ENCODE results near the gene PPDPF. TPM values are rescaled to one million over a fixed set of nuclear protein-coding genes. Genes with fewer than 3 reads are reported as not detected.
A peak's percentile ranks its signal among the peaks of the same experiment; 100 is the strongest.

Gene PPDPF
- total RNA-seq, 4 donors from 2014 or later = 35.8 to 200 (median 88.6) TPM

DNA sequence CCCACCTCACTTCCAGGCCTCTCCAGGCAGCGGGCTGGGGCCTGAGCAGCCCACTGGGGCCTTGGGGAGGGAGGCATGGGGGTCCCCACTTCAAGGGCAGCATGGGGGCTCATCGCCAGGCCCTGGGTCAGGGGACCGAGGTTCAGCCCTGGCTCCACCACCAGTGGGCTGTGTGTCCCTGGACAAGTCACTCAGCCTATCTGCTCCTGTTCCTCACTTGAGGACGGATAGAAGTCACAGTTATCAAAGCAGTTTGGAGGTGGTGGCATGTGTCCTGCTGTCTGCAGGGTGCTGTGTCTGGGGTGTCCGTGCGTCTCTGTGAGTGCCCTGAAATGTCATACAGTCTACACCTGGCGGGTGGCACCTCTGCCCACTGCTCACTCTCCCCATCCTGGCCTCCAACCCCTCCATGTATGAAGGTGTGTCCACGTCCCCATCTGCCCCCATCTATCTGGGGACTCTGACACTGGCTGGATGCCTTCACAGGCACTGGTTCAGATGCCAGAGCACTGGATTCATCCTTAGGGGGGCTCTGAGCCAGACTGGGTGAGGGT lies 25.3 kb upstream of the PPDPF start:
- H3K9me3 ChIP-seq = no peaks in the 10 kb centered on the region
- intact Hi-C loops (cut with DNase I; ENCODE audit: low total_unique reads) = no loop called here
- H3K4me1 ChIP-seq = peaks cover 0 to 10% of the 10 kb centered on the region in 2 donors
- H3K27me3 ChIP-seq = peaks cover 9 to 16% of the 10 kb centered on the region in 2 donors
- no peak overlapping the region for H3K27ac ChIP-seq
- TF ChIP-seq POLR2A (IDR thresholded peaks at IDR 0.05) = no peak
- TF ChIP-seq, protein P1, sequence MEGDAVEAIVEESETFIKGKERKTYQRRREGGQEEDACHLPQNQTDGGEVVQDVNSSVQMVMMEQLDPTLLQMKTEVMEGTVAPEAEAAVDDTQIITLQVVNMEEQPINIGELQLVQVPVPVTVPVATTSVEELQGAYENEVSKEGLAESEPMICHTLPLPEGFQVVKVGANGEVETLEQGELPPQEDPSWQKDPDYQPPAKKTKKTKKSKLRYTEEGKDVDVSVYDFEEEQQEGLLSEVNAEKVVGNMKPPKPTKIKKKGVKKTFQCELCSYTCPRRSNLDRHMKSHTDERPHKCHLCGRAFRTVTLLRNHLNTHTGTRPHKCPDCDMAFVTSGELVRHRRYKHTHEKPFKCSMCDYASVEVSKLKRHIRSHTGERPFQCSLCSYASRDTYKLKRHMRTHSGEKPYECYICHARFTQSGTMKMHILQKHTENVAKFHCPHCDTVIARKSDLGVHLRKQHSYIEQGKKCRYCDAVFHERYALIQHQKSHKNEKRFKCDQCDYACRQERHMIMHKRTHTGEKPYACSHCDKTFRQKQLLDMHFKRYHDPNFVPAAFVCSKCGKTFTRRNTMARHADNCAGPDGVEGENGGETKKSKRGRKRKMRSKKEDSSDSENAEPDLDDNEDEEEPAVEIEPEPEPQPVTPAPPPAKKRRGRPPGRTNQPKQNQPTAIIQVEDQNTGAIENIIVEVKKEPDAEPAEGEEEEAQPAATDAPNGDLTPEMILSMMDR (IDR thresholded peaks at IDR 0.05) = no peak
- no peak overlapping the region for H3K4me3 ChIP-seq
- H3K36me3 ChIP-seq = no peaks in the 10 kb centered on the region
- DNase-seq = no peak

GRCh38 chr20:63495741-63496595 lies 24.6 kb upstream of the PPDPF start:
- intact Hi-C loops (cut with DNase I; ENCODE audit: low total_unique reads) = no loop called here

GRCh38 chr20:63496596-63497120 lies 23.9 kb upstream of the PPDPF start:
- peaks cover 9 to 17% of the 10 kb centered on the region in 2 donors for H3K27me3 ChIP-seq
- peaks cover 0 to 10% of the 10 kb centered on the region in 2 donors for H3K4me1 ChIP-seq
- intact Hi-C loops (cut with DNase I; ENCODE audit: low total_unique reads) = no loop called here
- no peak overlapping the region for H3K27ac ChIP-seq
- peak overlapping the region in 1 of 2 donors; percentile 17 for H3K4me3 ChIP-seq
- no peaks in the 10 kb centered on the region for H3K36me3 ChIP-seq
- TF ChIP-seq, protein P1 (IDR thresholded peaks at IDR 0.05) = no peak
- TF ChIP-seq POLR2A (IDR thresholded peaks at IDR 0.05) = no peak
- no peaks in the 10 kb centered on the region for H3K9me3 ChIP-seq
- no peak for DNase-seq

More at GRCh38 chr20:63495741-63496595, 24.6 kb upstream of the PPDPF start:
- Histone ChIP-seq H3K9me3 (no peaks in the 10 kb centered on the region), H3K27ac (no peak overlapping the region), H3K36me3 (no peaks in the 10 kb centered on the region), H3K27me3 (peaks cover 9 to 17% of the 10 kb centered on the region in 2 donors), H3K4me3 (peak overlapping the region in 1 of 2 donors; percentile 17), H3K4me1 (peaks cover 0 to 10% of the 10 kb centered on the region in 2 donors)
- DNase-seq = peak; percentile 51 to 58
- TF ChIP-seq, protein P1 (IDR thresholded peaks at IDR 0.05) = peak; percentile 77 to 90 (median 80)
- TF ChIP-seq POLR2A (IDR thresholded peaks at IDR 0.05) = no peak

DNA sequence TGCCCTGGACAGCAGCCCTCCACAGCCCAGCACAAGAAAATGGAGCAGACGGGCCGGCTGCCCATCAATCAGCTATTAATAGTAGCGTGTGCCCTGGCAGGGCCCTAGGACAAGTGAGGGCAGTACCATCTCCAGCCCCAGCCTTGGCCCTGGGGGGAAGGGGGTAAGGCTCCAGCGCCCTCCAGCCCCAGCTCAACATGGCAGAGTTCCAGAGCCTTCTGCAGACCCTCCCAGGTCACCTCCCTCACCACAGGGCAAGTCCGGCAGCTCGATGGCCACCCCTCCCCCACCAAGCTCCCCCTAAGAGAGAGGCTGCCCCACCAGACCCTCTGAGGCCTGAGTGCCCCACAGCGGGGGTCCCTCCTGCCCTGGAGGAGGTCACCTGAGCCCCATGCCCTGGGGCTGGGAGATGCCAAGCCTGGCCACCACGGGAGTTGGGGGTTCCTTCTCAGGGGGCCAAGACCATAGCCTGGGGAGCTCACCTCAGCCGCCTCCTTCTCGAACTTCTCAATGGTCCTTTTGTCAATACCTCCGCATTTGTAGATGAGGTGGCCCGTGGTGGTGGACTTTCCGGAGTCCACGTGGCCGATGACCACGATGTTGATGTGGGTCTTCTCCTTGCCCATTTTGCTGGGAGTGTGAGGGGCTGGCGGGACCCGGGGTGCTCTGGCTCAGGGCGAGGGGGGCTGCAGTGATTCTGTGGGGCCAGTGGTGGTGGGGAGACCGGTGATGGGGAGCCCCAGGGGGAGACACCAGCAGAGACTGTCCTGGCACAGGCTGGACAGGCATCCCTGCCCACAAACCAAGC lies 23.2 kb upstream of the PPDPF start:
- Histone ChIP-seq H3K27ac (no peak overlapping the region), H3K9me3 (no peaks in the 10 kb centered on the region), H3K4me3 (no peak overlapping the region), H3K27me3 (peaks cover 9 to 17% of the 10 kb centered on the region in 2 donors), H3K36me3 (no peaks in the 10 kb centered on the region), H3K4me1 (peaks cover 0 to 10% of the 10 kb centered on the region in 2 donors)
- DNase-seq = no peak
- intact Hi-C loops (cut with DNase I; ENCODE audit: low total_unique reads) = no loop called here
- TF ChIP-seq POLR2A (IDR thresholded peaks at IDR 0.05) = no peak
- TF ChIP-seq, protein P1 (IDR thresholded peaks at IDR 0.05) = no peak

Measured in uterus (tissue), 4 donors.